Measurements from ENCODE around the gene SV2C. TPM values are rescaled to one million over a fixed set of nuclear protein-coding genes. Genes with fewer than 3 reads are reported as not detected.

Gene SV2C
- polyA plus RNA-seq, 1 donor (not counting 4 experiments of a cell fraction or from before 2014, with no cell fraction given) = 0.34 TPM

DNA sequence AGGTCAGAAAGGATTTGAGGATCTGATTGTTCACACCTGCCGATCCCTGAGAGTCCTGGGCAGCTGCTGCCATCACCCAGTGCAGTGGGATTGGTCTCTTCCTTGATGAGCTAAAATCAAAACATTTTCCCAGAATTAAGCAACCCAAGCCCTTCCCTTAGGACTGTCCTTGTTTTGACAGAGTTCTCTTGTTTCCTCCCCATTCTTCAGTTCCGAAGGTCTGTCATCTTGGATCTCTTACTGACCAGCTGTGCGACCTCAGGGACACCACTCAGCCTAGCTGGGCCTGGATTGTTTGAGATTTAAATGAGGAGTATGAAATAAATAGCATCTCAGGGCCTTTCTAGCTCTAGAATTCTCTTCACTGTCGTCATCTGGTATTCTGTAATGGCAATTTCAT, 229.6 kb downstream of the SV2C start:
- DNase-seq (ENCODE audit: low read depth, low spot score) = no peak
- no peaks in the 10 kb centered on the region for H3K9me3 ChIP-seq (ENCODE audit: control insufficient read depth, low read depth, low read length)
- no peaks in the 10 kb centered on the region for H4K20me1 ChIP-seq (ENCODE audit: control insufficient read depth, extremely low read depth, insufficient read depth, low read length)
- H3K4me2 ChIP-seq (ENCODE audit: control insufficient read depth, extremely low read depth, insufficient read depth, low read depth, low read length) = no peak overlapping the region
- no peak for FAIRE-seq
- no peak overlapping the region for H3K9ac ChIP-seq (ENCODE audit: control insufficient read depth, extremely low read depth, insufficient read depth, low read length)
- no peaks in the 10 kb centered on the region for H3K9me1 ChIP-seq (ENCODE audit: control insufficient read depth, extremely low read depth, insufficient read depth, low read length)
- no peak for TF ChIP-seq EZH2 (IDR thresholded peaks at IDR 0.05; ENCODE audit: low read length)
- TF ChIP-seq, protein P1, sequence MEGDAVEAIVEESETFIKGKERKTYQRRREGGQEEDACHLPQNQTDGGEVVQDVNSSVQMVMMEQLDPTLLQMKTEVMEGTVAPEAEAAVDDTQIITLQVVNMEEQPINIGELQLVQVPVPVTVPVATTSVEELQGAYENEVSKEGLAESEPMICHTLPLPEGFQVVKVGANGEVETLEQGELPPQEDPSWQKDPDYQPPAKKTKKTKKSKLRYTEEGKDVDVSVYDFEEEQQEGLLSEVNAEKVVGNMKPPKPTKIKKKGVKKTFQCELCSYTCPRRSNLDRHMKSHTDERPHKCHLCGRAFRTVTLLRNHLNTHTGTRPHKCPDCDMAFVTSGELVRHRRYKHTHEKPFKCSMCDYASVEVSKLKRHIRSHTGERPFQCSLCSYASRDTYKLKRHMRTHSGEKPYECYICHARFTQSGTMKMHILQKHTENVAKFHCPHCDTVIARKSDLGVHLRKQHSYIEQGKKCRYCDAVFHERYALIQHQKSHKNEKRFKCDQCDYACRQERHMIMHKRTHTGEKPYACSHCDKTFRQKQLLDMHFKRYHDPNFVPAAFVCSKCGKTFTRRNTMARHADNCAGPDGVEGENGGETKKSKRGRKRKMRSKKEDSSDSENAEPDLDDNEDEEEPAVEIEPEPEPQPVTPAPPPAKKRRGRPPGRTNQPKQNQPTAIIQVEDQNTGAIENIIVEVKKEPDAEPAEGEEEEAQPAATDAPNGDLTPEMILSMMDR (optimal IDR thresholded peaks at IDR 0.05 in 1 of 3, IDR thresholded peaks at IDR 0.05 in 1 of 3, conservative IDR thresholded peaks at IDR 0.05 in 1 of 3; ENCODE audit: extremely low read depth in 1 of 3, insufficient read depth in 2 of 3, low read length in 3 of 3) = no peak
- no peaks in the 10 kb centered on the region for H3K4me1 ChIP-seq (ENCODE audit: control insufficient read depth, extremely low read depth, insufficient read depth, low read length)
- dilution Hi-C loops (cut with MboI; ENCODE audit: extremely low pct_ligation_motif_present, low sequenced_read_pairs) = no loop called here
- no peaks in the 10 kb centered on the region for H3K27me3 ChIP-seq (ENCODE audit: control insufficient read depth, extremely low read depth, insufficient read depth, low read length)
- H3K36me3 ChIP-seq (ENCODE audit: control insufficient read depth in 2 of 2, extremely low read depth in 1 of 2, insufficient read depth in 2 of 2, low read length in 2 of 2) = no peaks in the 10 kb centered on the region
- no peak overlapping the region for H2AFZ ChIP-seq (ENCODE audit: control insufficient read depth, low read length)
- no peak overlapping the region for H3K27ac ChIP-seq (ENCODE audit: control insufficient read depth, insufficient read depth, low read length)
- H3K4me3 ChIP-seq (ENCODE audit: control insufficient read depth in 2 of 3, extremely low read depth in 1 of 3, insufficient read depth in 2 of 3, low read depth in 1 of 3, low read length in 3 of 3) = no peak overlapping the region
- no peaks in the 10 kb centered on the region for H3K79me2 ChIP-seq (ENCODE audit: control insufficient read depth, insufficient read depth, low read length)

DNA sequence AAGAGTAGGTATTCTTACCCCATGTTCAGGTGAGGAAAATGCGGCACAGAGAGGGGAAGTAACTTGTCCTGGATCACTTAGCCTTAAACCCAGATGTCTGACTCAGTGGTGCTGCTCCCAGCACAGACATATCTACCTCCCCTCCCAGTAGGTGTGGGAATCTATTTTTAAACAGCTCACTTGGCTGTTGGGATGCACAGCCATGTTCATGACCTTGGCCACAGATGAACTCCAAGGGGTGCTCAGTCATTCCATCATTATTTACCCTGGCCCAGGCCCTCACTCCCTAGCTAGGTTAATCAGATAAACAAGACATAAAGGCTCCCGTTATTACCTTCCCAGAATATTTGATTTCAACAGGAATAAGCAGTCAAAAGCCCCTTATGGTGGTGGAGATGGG, 231.5 kb downstream of the SV2C start:
- no peaks in the 10 kb centered on the region for H4K20me1 ChIP-seq (ENCODE audit: control insufficient read depth, extremely low read depth, insufficient read depth, low read length)
- H3K27me3 ChIP-seq (ENCODE audit: control insufficient read depth, extremely low read depth, insufficient read depth, low read length) = no peaks in the 10 kb centered on the region
- DNase-seq (ENCODE audit: low read depth, low spot score) = no peak
- H3K4me3 ChIP-seq (ENCODE audit: control insufficient read depth in 2 of 3, extremely low read depth in 1 of 3, insufficient read depth in 2 of 3, low read depth in 1 of 3, low read length in 3 of 3) = no peak overlapping the region
- dilution Hi-C loops (cut with MboI; ENCODE audit: extremely low pct_ligation_motif_present, low sequenced_read_pairs) = no loop called here
- TF ChIP-seq, protein P1 (optimal IDR thresholded peaks at IDR 0.05 in 1 of 3, IDR thresholded peaks at IDR 0.05 in 1 of 3, conservative IDR thresholded peaks at IDR 0.05 in 1 of 3; ENCODE audit: extremely low read depth in 1 of 3, insufficient read depth in 2 of 3, low read length in 3 of 3) = no peak
- TF ChIP-seq EZH2 (IDR thresholded peaks at IDR 0.05; ENCODE audit: low read length) = no peak
- no peaks in the 10 kb centered on the region for H3K4me1 ChIP-seq (ENCODE audit: control insufficient read depth, extremely low read depth, insufficient read depth, low read length)
- H3K9me3 ChIP-seq (ENCODE audit: control insufficient read depth, low read depth, low read length) = no peaks in the 10 kb centered on the region
- H3K9me1 ChIP-seq (ENCODE audit: control insufficient read depth, extremely low read depth, insufficient read depth, low read length) = no peaks in the 10 kb centered on the region
- no peak for FAIRE-seq
- no peak overlapping the region for H2AFZ ChIP-seq (ENCODE audit: control insufficient read depth, low read length)
- no peak overlapping the region for H3K27ac ChIP-seq (ENCODE audit: control insufficient read depth, insufficient read depth, low read length)
- H3K79me2 ChIP-seq (ENCODE audit: control insufficient read depth, insufficient read depth, low read length) = no peaks in the 10 kb centered on the region
- H3K4me2 ChIP-seq (ENCODE audit: control insufficient read depth, extremely low read depth, insufficient read depth, low read depth, low read length) = no peak overlapping the region
- H3K9ac ChIP-seq (ENCODE audit: control insufficient read depth, extremely low read depth, insufficient read depth, low read length) = no peak overlapping the region
- no peaks in the 10 kb centered on the region for H3K36me3 ChIP-seq (ENCODE audit: control insufficient read depth in 2 of 2, extremely low read depth in 1 of 2, insufficient read depth in 2 of 2, low read length in 2 of 2)

Data from keratinocyte (primary cell).